Keratinocyte (primary cell): ENCODE data around the gene ARL4C. TPM values are rescaled to one million over a fixed set of nuclear protein-coding genes. Genes with fewer than 3 reads are reported as not detected.

Experiments used
- DNase-seq: peaks from one replicate; pipeline ENCODE4 v3.0.0-alpha.2; 2011; ENCODE audit warnings: low read depth, missing footprints, low spot score
- FAIRE-seq: peaks from 2 replicates; lab custom pipeline; 2011; peaks lifted over from hg19 to GRCh38; lab: Jason Lieb, UNC
- H2AFZ ChIP-seq: 2 replicates; pipeline ENCODE4 v1.6.0; 2012; ENCODE audit warnings: low read length, control low read depth, inconsistent platforms; ENCODE audit not compliant: control insufficient read depth
- H3K27ac ChIP-seq: 2 replicates; pipeline ENCODE4 v1.5.1; 2011; ENCODE audit warnings: low read length; ENCODE audit not compliant: control insufficient read depth, insufficient read depth
- H3K27me3 ChIP-seq: 3 replicates; pipeline ENCODE4 v1.6.0; 2011; ENCODE audit warnings: low read length; ENCODE audit not compliant: control insufficient read depth, insufficient read depth; ENCODE audit errors: extremely low read depth
- H3K36me3 ChIP-seq, 2 experiments: 2 replicates in 1 of 2; 3 replicates in 1 of 2; pipeline ENCODE4 v1.5.1; 2011; ENCODE audit warnings: low read length in 2 of 2, mild to moderate bottlenecking in 1 of 2; ENCODE audit not compliant: control insufficient read depth in 2 of 2, insufficient read depth in 2 of 2; ENCODE audit errors: extremely low read depth in 1 of 2
- H3K4me1 ChIP-seq: 3 replicates; pipeline ENCODE4 v1.5.1; 2011; ENCODE audit warnings: low read length; ENCODE audit not compliant: control insufficient read depth, insufficient read depth; ENCODE audit errors: extremely low read depth
- H3K4me2 ChIP-seq: 3 replicates; pipeline ENCODE4 v1.6.0; 2011; ENCODE audit warnings: low read depth, low read length; ENCODE audit not compliant: control insufficient read depth, insufficient read depth; ENCODE audit errors: extremely low read depth
- H3K4me3 ChIP-seq, 3 experiments: fragments of 200-600 bp in 1 of 3; sonication (generic) in 1 of 3; 2 replicates in 2 of 3; 3 replicates in 1 of 3; pipeline ENCODE4 v1.5.1; 2011 to 2016; ENCODE audit warnings: low read length in 3 of 3, mild to moderate bottlenecking in 3 of 3, control low read depth in 2 of 3, inconsistent platforms in 1 of 3, low read depth in 1 of 3, mixed read lengths in 1 of 3, mixed run types in 1 of 3, moderate library complexity in 1 of 3; ENCODE audit not compliant: control insufficient read depth in 2 of 3, insufficient read depth in 2 of 3; ENCODE audit errors: extremely low read depth in 1 of 3
- H3K79me2 ChIP-seq: 2 replicates; pipeline ENCODE4 v1.6.0; 2012; ENCODE audit warnings: low read length; ENCODE audit not compliant: control insufficient read depth, insufficient read depth
- H3K9ac ChIP-seq: 3 replicates; pipeline ENCODE4 v1.6.0; 2011; ENCODE audit warnings: low read length; ENCODE audit not compliant: control insufficient read depth, insufficient read depth; ENCODE audit errors: extremely low read depth
- H3K9me1 ChIP-seq: 3 replicates; pipeline ENCODE4 v1.6.0; 2011; ENCODE audit warnings: low read length; ENCODE audit not compliant: control insufficient read depth, insufficient read depth; ENCODE audit errors: extremely low read depth
- H3K9me3 ChIP-seq: 2 replicates; pipeline ENCODE4 v1.5.1; 2012; ENCODE audit warnings: low read depth, low read length; ENCODE audit not compliant: control insufficient read depth
- H4K20me1 ChIP-seq: 3 replicates; pipeline ENCODE4 v1.6.0; 2011; ENCODE audit warnings: low read length; ENCODE audit not compliant: control insufficient read depth, insufficient read depth; ENCODE audit errors: extremely low read depth
- EZH2 ChIP-seq: IDR thresholded peaks from one replicate; pipeline ENCODE4 v1.6.1; 2012; ENCODE audit warnings: inconsistent platforms, mild to moderate bottlenecking, low read length, moderate library complexity
- dilution Hi-C: fragments of 300-500 bp; cut with MboI; formaldehyde crosslinking; loops from one replicate; pipeline ENCODE4 v1.7.0; 2020; ENCODE audit warnings: low sequenced_read_pairs; ENCODE audit not compliant: extremely low pct_ligation_motif_present
- polyA plus RNA-seq, 5 experiments: library from polyadenylated mRNA; depleted of rRNA in 3 of 5; stranded (reverse) in 3 of 5; stranded (forward) in 1 of 5; unstranded in 1 of 5; fragments of >200 nt; gene quantifications; 1 replicate in 1 of 5; 2 replicates in 3 of 5; 3 replicates in 1 of 5; pipeline versions ENCODE4 v1.2.1 to v1.2.3, GENCODE V29; 2011 to 2012; ENCODE audit warnings: missing spikeins in 2 of 5, low read depth in 1 of 5, low replicate concordance in 1 of 5
- TF ChIP-seq, protein P1 (sequence below), 3 experiments: IDR thresholded peaks in 1 of 3; conservative IDR thresholded peaks in 1 of 3; optimal IDR thresholded peaks in 1 of 3; 2 replicates in 2 of 3; 3 replicates in 1 of 3; pipeline versions ENCODE3 to v1.5.1; 2011; ENCODE audit warnings: low read length in 3 of 3, mild to moderate bottlenecking in 3 of 3, moderate library complexity in 2 of 3, control low read depth in 1 of 3, inconsistent platforms in 1 of 3; ENCODE audit not compliant: insufficient read depth in 2 of 3; ENCODE audit errors: extremely low read depth in 1 of 3

The ARL4C gene
- polyA plus RNA-seq, 1 donor (not counting 4 experiments of a cell fraction or from before 2014, with no cell fraction given), result 79.5 TPM

DNA sequence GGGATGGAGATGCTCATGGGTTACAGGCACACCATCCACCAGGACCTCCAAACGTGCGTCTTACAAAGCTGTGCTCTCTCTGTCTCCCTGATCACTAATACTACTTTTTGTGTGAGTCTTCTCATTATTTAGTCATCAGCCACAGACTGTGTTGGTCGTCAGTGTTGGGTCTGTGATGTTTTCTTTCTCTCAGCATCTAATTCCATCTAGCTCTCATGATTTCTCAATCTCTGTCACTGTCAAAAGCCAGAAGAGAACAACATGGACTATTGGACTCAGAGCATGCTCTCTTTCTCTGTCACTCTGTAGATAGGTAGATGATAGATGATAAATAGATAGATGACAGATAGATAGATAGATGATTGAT, 6.0 kb upstream of the ARL4C start:
- H3K4me2 ChIP-seq, result peak overlapping the region; percentile 35
- H3K4me1 ChIP-seq, result peaks cover 15% of the 10 kb centered on the region
- H3K36me3 ChIP-seq, result no peaks in the 10 kb centered on the region
- H3K4me3 ChIP-seq, result no peak overlapping the region
- dilution Hi-C loops, result loop anchor here (25.0 kb wide), 1 partner anchor 541 kb away; no protein-coding TSS in a partner anchor
- TF ChIP-seq, protein P1, sequence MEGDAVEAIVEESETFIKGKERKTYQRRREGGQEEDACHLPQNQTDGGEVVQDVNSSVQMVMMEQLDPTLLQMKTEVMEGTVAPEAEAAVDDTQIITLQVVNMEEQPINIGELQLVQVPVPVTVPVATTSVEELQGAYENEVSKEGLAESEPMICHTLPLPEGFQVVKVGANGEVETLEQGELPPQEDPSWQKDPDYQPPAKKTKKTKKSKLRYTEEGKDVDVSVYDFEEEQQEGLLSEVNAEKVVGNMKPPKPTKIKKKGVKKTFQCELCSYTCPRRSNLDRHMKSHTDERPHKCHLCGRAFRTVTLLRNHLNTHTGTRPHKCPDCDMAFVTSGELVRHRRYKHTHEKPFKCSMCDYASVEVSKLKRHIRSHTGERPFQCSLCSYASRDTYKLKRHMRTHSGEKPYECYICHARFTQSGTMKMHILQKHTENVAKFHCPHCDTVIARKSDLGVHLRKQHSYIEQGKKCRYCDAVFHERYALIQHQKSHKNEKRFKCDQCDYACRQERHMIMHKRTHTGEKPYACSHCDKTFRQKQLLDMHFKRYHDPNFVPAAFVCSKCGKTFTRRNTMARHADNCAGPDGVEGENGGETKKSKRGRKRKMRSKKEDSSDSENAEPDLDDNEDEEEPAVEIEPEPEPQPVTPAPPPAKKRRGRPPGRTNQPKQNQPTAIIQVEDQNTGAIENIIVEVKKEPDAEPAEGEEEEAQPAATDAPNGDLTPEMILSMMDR (optimal IDR thresholded peaks at IDR 0.05 in 1 of 3, IDR thresholded peaks at IDR 0.05 in 1 of 3, conservative IDR thresholded peaks at IDR 0.05 in 1 of 3; ENCODE audit: extremely low read depth in 1 of 3, insufficient read depth in 2 of 3, low read length in 3 of 3), result no peak
- no peak for TF ChIP-seq EZH2
- DNase-seq, result no peak
- no peak for FAIRE-seq
- no peaks in the 10 kb centered on the region for H3K9me1 ChIP-seq
- H3K27me3 ChIP-seq, result no peaks in the 10 kb centered on the region
- H3K79me2 ChIP-seq, result no peaks in the 10 kb centered on the region
- H4K20me1 ChIP-seq, result no peaks in the 10 kb centered on the region
- H3K9me3 ChIP-seq, result no peaks in the 10 kb centered on the region
- H3K9ac ChIP-seq, result no peak overlapping the region
- no peak overlapping the region for H3K27ac ChIP-seq
- H2AFZ ChIP-seq, result no peak overlapping the region

DNA sequence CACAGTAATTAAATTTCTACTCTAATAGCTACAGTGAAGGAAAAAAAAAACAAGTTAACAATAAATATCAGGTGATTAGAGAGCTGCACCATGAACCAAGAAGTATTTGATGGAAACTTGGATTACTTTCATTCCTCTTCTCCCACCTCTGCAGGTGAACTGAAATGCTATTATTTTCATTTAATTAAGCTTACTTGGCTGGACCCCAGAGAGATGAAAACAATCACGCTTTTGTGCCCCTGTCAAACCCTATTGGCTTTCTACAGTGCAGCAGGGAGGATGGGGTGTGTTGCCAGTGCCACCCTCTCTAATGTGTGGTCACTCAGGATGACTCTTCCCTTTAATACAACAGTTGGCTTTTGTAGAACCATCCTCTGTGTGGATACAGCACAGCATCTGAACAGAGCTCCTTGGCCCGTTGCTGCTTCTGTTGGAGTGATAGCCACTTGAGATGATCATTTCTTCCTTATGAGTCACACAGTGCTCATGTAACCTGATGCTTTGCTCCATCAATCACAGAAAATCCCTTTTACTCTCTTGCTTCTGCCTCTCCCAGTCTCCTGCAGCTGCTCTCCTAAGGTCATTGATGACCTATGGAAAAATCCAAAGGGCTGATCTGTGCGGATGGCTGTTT, 5.5 kb upstream of the ARL4C start:
- Histone ChIP-seq H3K27ac (no peak overlapping the region), H3K4me2 (peak overlapping the region; percentile 35), H3K79me2 (no peaks in the 10 kb centered on the region), H2AFZ (no peak overlapping the region), H3K9ac (no peak overlapping the region), H3K4me1 (peaks cover 15% of the 10 kb centered on the region), H3K9me3 (no peaks in the 10 kb centered on the region), H4K20me1 (no peaks in the 10 kb centered on the region), H3K4me3 (no peak overlapping the region), H3K36me3 (no peaks in the 10 kb centered on the region), H3K9me1 (no peaks in the 10 kb centered on the region), H3K27me3 (no peaks in the 10 kb centered on the region)
- dilution Hi-C loops, result loop anchor here (25.0 kb wide), 1 partner anchor 540 kb away; no protein-coding TSS in a partner anchor
- no peak for TF ChIP-seq EZH2
- TF ChIP-seq, protein P1 (optimal IDR thresholded peaks at IDR 0.05 in 1 of 3, IDR thresholded peaks at IDR 0.05 in 1 of 3, conservative IDR thresholded peaks at IDR 0.05 in 1 of 3; ENCODE audit: extremely low read depth in 1 of 3, insufficient read depth in 2 of 3, low read length in 3 of 3), result no peak
- DNase-seq (peak; percentile 61), FAIRE-seq (peak; percentile 99)
